DOHH2 (cell line): Measurements from ENCODE around the gene RASL11A.

ENCODE experiments used
- EZH2phosphoT487 ChIP-seq: fragments of 200-600 bp; sonication (generic); IDR thresholded peaks from 2 replicates; pipeline ENCODE4 v1.6.1; 2017; ENCODE audit warnings: borderline replicate concordance, mild to moderate bottlenecking, antibody characterized with exemption, low read length, moderate library complexity, mixed read lengths
- TF ChIP-seq, protein P1 (sequence below): fragments of 200-600 bp; sonication (generic); IDR thresholded peaks from one replicate; pipeline ENCODE4 v1.5.1; 2014; ENCODE audit warnings: antibody characterized with exemption, mild to moderate bottlenecking, low read depth, low read length; ENCODE audit not compliant: poor library complexity, severe bottlenecking

DNA sequence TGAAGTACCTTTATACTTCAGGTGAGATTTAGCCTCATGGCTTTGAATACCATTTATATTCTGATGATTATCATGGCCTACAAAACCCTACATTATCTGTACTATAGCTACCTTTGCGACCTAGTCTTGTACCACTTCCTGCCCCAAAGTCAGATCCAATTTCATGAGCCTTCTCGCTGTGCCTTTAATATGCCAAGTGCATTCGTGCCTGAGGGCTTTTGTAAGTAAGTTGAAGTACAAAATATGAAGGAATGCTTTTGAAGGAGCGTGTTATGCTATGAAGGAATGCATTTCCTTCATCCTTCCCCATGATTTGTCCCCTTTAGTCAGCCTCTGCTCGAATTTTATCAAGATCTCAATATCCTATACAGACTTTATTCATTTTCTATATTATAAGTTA, 9.2 kb upstream of the RASL11A start:
- TF ChIP-seq, protein P1, sequence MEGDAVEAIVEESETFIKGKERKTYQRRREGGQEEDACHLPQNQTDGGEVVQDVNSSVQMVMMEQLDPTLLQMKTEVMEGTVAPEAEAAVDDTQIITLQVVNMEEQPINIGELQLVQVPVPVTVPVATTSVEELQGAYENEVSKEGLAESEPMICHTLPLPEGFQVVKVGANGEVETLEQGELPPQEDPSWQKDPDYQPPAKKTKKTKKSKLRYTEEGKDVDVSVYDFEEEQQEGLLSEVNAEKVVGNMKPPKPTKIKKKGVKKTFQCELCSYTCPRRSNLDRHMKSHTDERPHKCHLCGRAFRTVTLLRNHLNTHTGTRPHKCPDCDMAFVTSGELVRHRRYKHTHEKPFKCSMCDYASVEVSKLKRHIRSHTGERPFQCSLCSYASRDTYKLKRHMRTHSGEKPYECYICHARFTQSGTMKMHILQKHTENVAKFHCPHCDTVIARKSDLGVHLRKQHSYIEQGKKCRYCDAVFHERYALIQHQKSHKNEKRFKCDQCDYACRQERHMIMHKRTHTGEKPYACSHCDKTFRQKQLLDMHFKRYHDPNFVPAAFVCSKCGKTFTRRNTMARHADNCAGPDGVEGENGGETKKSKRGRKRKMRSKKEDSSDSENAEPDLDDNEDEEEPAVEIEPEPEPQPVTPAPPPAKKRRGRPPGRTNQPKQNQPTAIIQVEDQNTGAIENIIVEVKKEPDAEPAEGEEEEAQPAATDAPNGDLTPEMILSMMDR, result no peak
- TF ChIP-seq EZH2phosphoT487, result no peak
